ENCODE results near the gene SEMA6D.

Gene SEMA6D

DNA sequence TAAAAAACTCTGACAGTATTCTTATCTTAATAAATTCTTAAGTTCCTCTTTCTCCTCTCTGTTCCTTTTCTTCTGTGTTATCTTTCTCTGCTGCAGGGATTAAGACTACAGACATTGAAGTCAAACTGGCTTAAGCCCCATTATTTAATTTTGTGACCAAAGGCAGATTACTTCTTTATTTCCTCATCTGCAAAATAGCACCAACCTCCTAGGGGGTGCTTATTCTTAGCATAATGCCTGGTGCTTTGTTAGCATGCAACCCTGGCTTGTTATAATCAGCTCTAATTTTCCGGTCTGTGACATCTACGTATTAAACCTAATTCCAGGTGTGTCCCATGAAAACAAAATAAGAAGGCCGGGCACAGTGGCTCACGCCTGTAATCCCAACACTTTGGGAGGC, 23.8 kb downstream of the SEMA6D start:
- Histone ChIP-seq H3K4me3 (ENCODE audit: low read length) (no peak overlapping the region), H3K79me2 (ENCODE audit: control insufficient read depth, low read length) (no peaks in the 10 kb centered on the region), H3K27me3 (ENCODE audit: control insufficient read depth, low read length) (no peaks in the 10 kb centered on the region), H3K9me3 (ENCODE audit: control insufficient read depth, insufficient read depth, low read length) (no peaks in the 10 kb centered on the region), H3K4me1 (ENCODE audit: control insufficient read depth, low read length) (peaks cover 4% of the 10 kb centered on the region; the same call in 1 of the 2 replicates), H3K9me2 (replicated peaks; ENCODE audit: control insufficient read depth, low read length) (no peaks in the 10 kb centered on the region), H4K20me1 (ENCODE audit: control insufficient read depth, insufficient read depth, low read depth, low read length) (no peaks in the 10 kb centered on the region), H3K36me3 (ENCODE audit: control insufficient read depth, low read length) (no peaks in the 10 kb centered on the region), H3F3A (ENCODE audit: control insufficient read depth, insufficient read depth) (no peaks in the 10 kb centered on the region), H3K27ac (ENCODE audit: low read depth, low read length) (no peak overlapping the region), H3K4me2 (ENCODE audit: low read length) (no peak overlapping the region)
- TF ChIP-seq EZH2phosphoT487 (IDR thresholded peaks at IDR 0.05; ENCODE audit: borderline replicate concordance, low read length): no peak
- TF ChIP-seq, protein P1, sequence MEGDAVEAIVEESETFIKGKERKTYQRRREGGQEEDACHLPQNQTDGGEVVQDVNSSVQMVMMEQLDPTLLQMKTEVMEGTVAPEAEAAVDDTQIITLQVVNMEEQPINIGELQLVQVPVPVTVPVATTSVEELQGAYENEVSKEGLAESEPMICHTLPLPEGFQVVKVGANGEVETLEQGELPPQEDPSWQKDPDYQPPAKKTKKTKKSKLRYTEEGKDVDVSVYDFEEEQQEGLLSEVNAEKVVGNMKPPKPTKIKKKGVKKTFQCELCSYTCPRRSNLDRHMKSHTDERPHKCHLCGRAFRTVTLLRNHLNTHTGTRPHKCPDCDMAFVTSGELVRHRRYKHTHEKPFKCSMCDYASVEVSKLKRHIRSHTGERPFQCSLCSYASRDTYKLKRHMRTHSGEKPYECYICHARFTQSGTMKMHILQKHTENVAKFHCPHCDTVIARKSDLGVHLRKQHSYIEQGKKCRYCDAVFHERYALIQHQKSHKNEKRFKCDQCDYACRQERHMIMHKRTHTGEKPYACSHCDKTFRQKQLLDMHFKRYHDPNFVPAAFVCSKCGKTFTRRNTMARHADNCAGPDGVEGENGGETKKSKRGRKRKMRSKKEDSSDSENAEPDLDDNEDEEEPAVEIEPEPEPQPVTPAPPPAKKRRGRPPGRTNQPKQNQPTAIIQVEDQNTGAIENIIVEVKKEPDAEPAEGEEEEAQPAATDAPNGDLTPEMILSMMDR (IDR thresholded peaks at IDR 0.05; ENCODE audit: low read depth, low read length, poor library complexity, severe bottlenecking): no peak

DNA sequence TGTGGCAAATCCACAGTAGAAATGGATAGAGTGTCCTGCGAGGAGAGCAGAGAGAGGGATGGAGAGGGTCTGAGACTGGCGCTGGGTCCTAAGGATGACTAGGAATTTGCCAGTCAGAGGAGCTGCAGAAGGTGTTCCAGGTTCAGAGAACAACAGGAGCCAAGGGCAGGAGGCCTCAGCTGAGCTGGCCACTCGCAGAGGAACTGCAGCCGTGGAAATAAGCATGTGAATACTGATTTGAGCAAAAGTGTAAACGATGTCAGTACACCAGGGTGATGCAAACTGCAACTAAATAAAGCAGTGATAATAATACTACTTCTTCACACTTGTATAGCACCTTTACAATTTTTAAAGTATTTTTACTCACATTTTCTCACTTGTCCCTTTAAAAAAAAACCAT, 24.6 kb downstream of the SEMA6D start:
- no peaks in the 10 kb centered on the region for H3K9me2 ChIP-seq (replicated peaks; ENCODE audit: control insufficient read depth, low read length)
- H4K20me1 ChIP-seq (ENCODE audit: control insufficient read depth, insufficient read depth, low read depth, low read length): no peaks in the 10 kb centered on the region
- H3F3A ChIP-seq (ENCODE audit: control insufficient read depth, insufficient read depth): no peaks in the 10 kb centered on the region
- no peaks in the 10 kb centered on the region for H3K36me3 ChIP-seq (ENCODE audit: control insufficient read depth, low read length)
- no peak overlapping the region for H3K27ac ChIP-seq (ENCODE audit: low read depth, low read length)
- H3K4me2 ChIP-seq (ENCODE audit: low read length): no peak overlapping the region
- no peak overlapping the region for H3K4me3 ChIP-seq (ENCODE audit: low read length)
- peaks cover 4% of the 10 kb centered on the region; the same call in 1 of the 2 replicates for H3K4me1 ChIP-seq (ENCODE audit: control insufficient read depth, low read length)
- H3K9me3 ChIP-seq (ENCODE audit: control insufficient read depth, insufficient read depth, low read length): no peaks in the 10 kb centered on the region
- H3K79me2 ChIP-seq (ENCODE audit: control insufficient read depth, low read length): no peaks in the 10 kb centered on the region
- H3K27me3 ChIP-seq (ENCODE audit: control insufficient read depth, low read length): no peaks in the 10 kb centered on the region
- TF ChIP-seq EZH2phosphoT487 (IDR thresholded peaks at IDR 0.05; ENCODE audit: borderline replicate concordance, low read length): no peak
- TF ChIP-seq, protein P1 (IDR thresholded peaks at IDR 0.05; ENCODE audit: low read depth, low read length, poor library complexity, severe bottlenecking): no peak

DNA sequence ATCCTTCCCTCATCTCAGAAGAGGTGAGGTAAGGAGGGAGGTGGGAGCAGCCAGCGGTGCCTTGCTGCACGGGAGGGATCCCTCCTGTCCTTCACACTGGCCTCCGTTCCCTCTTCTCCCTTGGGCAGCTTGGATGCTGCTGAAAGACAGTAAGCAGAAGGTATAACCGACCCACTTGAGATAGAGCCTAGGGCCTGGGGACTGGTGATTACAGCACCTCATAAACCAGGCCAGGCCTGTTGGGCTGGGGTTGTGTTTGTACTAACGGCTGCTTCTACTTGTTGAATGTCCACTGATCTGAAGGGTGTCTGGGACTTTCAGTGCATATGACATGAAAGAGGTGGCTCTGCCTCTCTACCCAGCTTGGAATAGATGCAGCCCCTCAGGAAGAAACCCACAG, 25.0 kb downstream of the SEMA6D start:
- Histone ChIP-seq H3K79me2 (ENCODE audit: control insufficient read depth, low read length) (no peaks in the 10 kb centered on the region), H4K20me1 (ENCODE audit: control insufficient read depth, insufficient read depth, low read depth, low read length) (no peaks in the 10 kb centered on the region), H3K4me1 (ENCODE audit: control insufficient read depth, low read length) (peaks cover 4% of the 10 kb centered on the region; the same call in 1 of the 2 replicates), H3K9me3 (ENCODE audit: control insufficient read depth, insufficient read depth, low read length) (no peaks in the 10 kb centered on the region), H3K36me3 (ENCODE audit: control insufficient read depth, low read length) (no peaks in the 10 kb centered on the region), H3K27ac (ENCODE audit: low read depth, low read length) (no peak overlapping the region), H3F3A (ENCODE audit: control insufficient read depth, insufficient read depth) (no peaks in the 10 kb centered on the region), H3K9me2 (replicated peaks; ENCODE audit: control insufficient read depth, low read length) (no peaks in the 10 kb centered on the region), H3K4me3 (ENCODE audit: low read length) (no peak overlapping the region), H3K4me2 (ENCODE audit: low read length) (no peak overlapping the region), H3K27me3 (ENCODE audit: control insufficient read depth, low read length) (no peaks in the 10 kb centered on the region)
- no peak for TF ChIP-seq EZH2phosphoT487 (IDR thresholded peaks at IDR 0.05; ENCODE audit: borderline replicate concordance, low read length)
- TF ChIP-seq, protein P1 (IDR thresholded peaks at IDR 0.05; ENCODE audit: low read depth, low read length, poor library complexity, severe bottlenecking): no peak
